ENCODE results near the gene LDB3.

DNA sequence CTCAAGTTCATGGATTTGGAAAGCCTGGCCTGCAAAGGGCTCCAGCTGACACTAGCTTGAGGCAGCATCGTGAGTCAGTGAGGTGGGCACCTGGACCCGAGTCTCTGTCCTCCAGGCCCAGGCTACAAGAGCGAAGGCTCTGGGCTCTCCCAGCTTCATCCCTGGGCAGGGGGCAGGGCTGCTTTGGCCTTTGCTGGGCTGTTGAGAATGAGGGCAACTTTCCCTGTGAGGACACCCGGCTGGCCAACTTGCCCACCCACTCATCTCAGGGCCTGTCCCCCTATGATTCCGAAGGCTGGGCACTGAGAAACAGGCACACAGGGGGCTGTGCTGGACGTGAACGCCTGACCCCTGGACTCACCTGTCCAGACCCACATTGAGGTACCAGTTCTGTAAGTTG lies 24.4 kb downstream of the LDB3 start:
- no peak for TF ChIP-seq CTCF (conservative IDR thresholded peaks at IDR 0.05 in 1 of 2, IDR thresholded peaks at IDR 0.05 in 1 of 2; ENCODE audit: extremely low read depth in 1 of 2, insufficient read depth in 1 of 2, low read depth in 1 of 2, low read length in 2 of 2)
- TF ChIP-seq EZH2 (IDR thresholded peaks at IDR 0.05; ENCODE audit: borderline replicate concordance, low read length) = no peak
